Keratinocyte (primary cell): ENCODE data around the gene ADAMTS2. TPM values are rescaled to one million over a fixed set of nuclear protein-coding genes. Genes with fewer than 3 reads are reported as not detected.

Experiments
- DNase-seq: peaks from one replicate; pipeline ENCODE4 v3.0.0-alpha.2; 2011; ENCODE audit warnings: low read depth, missing footprints, low spot score
- FAIRE-seq: peaks from 2 replicates; lab custom pipeline; 2011; peaks lifted over from hg19 to GRCh38; lab: Jason Lieb, UNC
- H2AFZ ChIP-seq: 2 replicates; pipeline ENCODE4 v1.6.0; 2012; ENCODE audit warnings: low read length, control low read depth, inconsistent platforms; ENCODE audit not compliant: control insufficient read depth
- H3K27ac ChIP-seq: 2 replicates; pipeline ENCODE4 v1.5.1; 2011; ENCODE audit warnings: low read length; ENCODE audit not compliant: control insufficient read depth, insufficient read depth
- H3K27me3 ChIP-seq: 3 replicates; pipeline ENCODE4 v1.6.0; 2011; ENCODE audit warnings: low read length; ENCODE audit not compliant: control insufficient read depth, insufficient read depth; ENCODE audit errors: extremely low read depth
- H3K36me3 ChIP-seq, 2 experiments: 2 replicates in 1 of 2; 3 replicates in 1 of 2; pipeline ENCODE4 v1.5.1; 2011; ENCODE audit warnings: low read length in 2 of 2, mild to moderate bottlenecking in 1 of 2; ENCODE audit not compliant: control insufficient read depth in 2 of 2, insufficient read depth in 2 of 2; ENCODE audit errors: extremely low read depth in 1 of 2
- H3K4me1 ChIP-seq: 3 replicates; pipeline ENCODE4 v1.5.1; 2011; ENCODE audit warnings: low read length; ENCODE audit not compliant: control insufficient read depth, insufficient read depth; ENCODE audit errors: extremely low read depth
- H3K4me2 ChIP-seq: 3 replicates; pipeline ENCODE4 v1.6.0; 2011; ENCODE audit warnings: low read depth, low read length; ENCODE audit not compliant: control insufficient read depth, insufficient read depth; ENCODE audit errors: extremely low read depth
- H3K4me3 ChIP-seq, 3 experiments: fragments of 200-600 bp in 1 of 3; sonication (generic) in 1 of 3; 2 replicates in 2 of 3; 3 replicates in 1 of 3; pipeline ENCODE4 v1.5.1; 2011 to 2016; ENCODE audit warnings: low read length in 3 of 3, mild to moderate bottlenecking in 3 of 3, control low read depth in 2 of 3, inconsistent platforms in 1 of 3, low read depth in 1 of 3, mixed read lengths in 1 of 3, mixed run types in 1 of 3, moderate library complexity in 1 of 3; ENCODE audit not compliant: control insufficient read depth in 2 of 3, insufficient read depth in 2 of 3; ENCODE audit errors: extremely low read depth in 1 of 3
- H3K79me2 ChIP-seq: 2 replicates; pipeline ENCODE4 v1.6.0; 2012; ENCODE audit warnings: low read length; ENCODE audit not compliant: control insufficient read depth, insufficient read depth
- H3K9ac ChIP-seq: 3 replicates; pipeline ENCODE4 v1.6.0; 2011; ENCODE audit warnings: low read length; ENCODE audit not compliant: control insufficient read depth, insufficient read depth; ENCODE audit errors: extremely low read depth
- H3K9me1 ChIP-seq: 3 replicates; pipeline ENCODE4 v1.6.0; 2011; ENCODE audit warnings: low read length; ENCODE audit not compliant: control insufficient read depth, insufficient read depth; ENCODE audit errors: extremely low read depth
- H3K9me3 ChIP-seq: 2 replicates; pipeline ENCODE4 v1.5.1; 2012; ENCODE audit warnings: low read depth, low read length; ENCODE audit not compliant: control insufficient read depth
- H4K20me1 ChIP-seq: 3 replicates; pipeline ENCODE4 v1.6.0; 2011; ENCODE audit warnings: low read length; ENCODE audit not compliant: control insufficient read depth, insufficient read depth; ENCODE audit errors: extremely low read depth
- CTCF ChIP-seq, 3 experiments: IDR thresholded peaks in 1 of 3; conservative IDR thresholded peaks in 1 of 3; optimal IDR thresholded peaks in 1 of 3; 2 replicates in 2 of 3; 3 replicates in 1 of 3; pipeline versions ENCODE3 to v1.5.1; 2011; ENCODE audit warnings: low read length in 3 of 3, mild to moderate bottlenecking in 3 of 3, moderate library complexity in 2 of 3, control low read depth in 1 of 3, inconsistent platforms in 1 of 3; ENCODE audit not compliant: insufficient read depth in 2 of 3; ENCODE audit errors: extremely low read depth in 1 of 3
- EZH2 ChIP-seq: IDR thresholded peaks from one replicate; pipeline ENCODE4 v1.6.1; 2012; ENCODE audit warnings: inconsistent platforms, mild to moderate bottlenecking, low read length, moderate library complexity
- dilution Hi-C: fragments of 300-500 bp; cut with MboI; formaldehyde crosslinking; loops from one replicate; pipeline ENCODE4 v1.7.0; 2020; ENCODE audit warnings: low sequenced_read_pairs; ENCODE audit not compliant: extremely low pct_ligation_motif_present
- polyA plus RNA-seq, 5 experiments: library from polyadenylated mRNA; depleted of rRNA in 3 of 5; stranded (reverse) in 3 of 5; stranded (forward) in 1 of 5; unstranded in 1 of 5; fragments of >200 nt; gene quantifications; 1 replicate in 1 of 5; 2 replicates in 3 of 5; 3 replicates in 1 of 5; pipeline versions ENCODE4 v1.2.1 to v1.2.3, GENCODE V29; 2011 to 2012; ENCODE audit warnings: missing spikeins in 2 of 5, low read depth in 1 of 5, low replicate concordance in 1 of 5

The ADAMTS2 gene
- polyA plus RNA-seq, 1 donor (not counting 4 experiments of a cell fraction or from before 2014, with no cell fraction given): not detected

- Histone ChIP-seq H3K27me3 (no peaks in the 10 kb centered on the region), H3K9me1 (no peaks in the 10 kb centered on the region), H4K20me1 (no peaks in the 10 kb centered on the region), H3K9me3 (peaks cover 7% of the 10 kb centered on the region), H3K4me3 (no peak overlapping the region), H2AFZ (no peak overlapping the region), H3K27ac (no peak overlapping the region), H3K36me3 (no peaks in the 10 kb centered on the region), H3K79me2 (no peaks in the 10 kb centered on the region), H3K9ac (no peak overlapping the region), H3K4me1 (no peaks in the 10 kb centered on the region), H3K4me2 (no peak overlapping the region)
- TF ChIP-seq CTCF (optimal IDR thresholded peaks at IDR 0.05 in 1 of 3, IDR thresholded peaks at IDR 0.05 in 1 of 3, conservative IDR thresholded peaks at IDR 0.05 in 1 of 3; ENCODE audit: extremely low read depth in 1 of 3, insufficient read depth in 2 of 3, low read length in 3 of 3) (no peak), EZH2 (no peak)
- FAIRE-seq (no peak), DNase-seq (no peak)
- dilution Hi-C loops: no loop called here
These were observed 226.4 kb downstream of the ADAMTS2 start for GRCh38 chr5:179118756-179119414.

GRCh38 chr5:179118338-179118737 is 226.9 kb downstream of the ADAMTS2 start:
- dilution Hi-C loops: no loop called here
- Histone ChIP-seq H3K9me1 (no peaks in the 10 kb centered on the region), H4K20me1 (no peaks in the 10 kb centered on the region), H3K36me3 (no peaks in the 10 kb centered on the region), H3K9ac (no peak overlapping the region), H2AFZ (no peak overlapping the region), H3K9me3 (peaks cover 7% of the 10 kb centered on the region), H3K4me2 (no peak overlapping the region), H3K4me1 (no peaks in the 10 kb centered on the region), H3K4me3 (no peak overlapping the region), H3K27ac (no peak overlapping the region), H3K79me2 (no peaks in the 10 kb centered on the region), H3K27me3 (no peaks in the 10 kb centered on the region)
- no peak for DNase-seq
- TF ChIP-seq EZH2 (no peak), CTCF (optimal IDR thresholded peaks at IDR 0.05 in 1 of 3, IDR thresholded peaks at IDR 0.05 in 1 of 3, conservative IDR thresholded peaks at IDR 0.05 in 1 of 3; ENCODE audit: extremely low read depth in 1 of 3, insufficient read depth in 2 of 3, low read length in 3 of 3) (no peak)
- FAIRE-seq: no peak
